ENCODE results near the gene EED. TPM values are rescaled to one million over a fixed set of nuclear protein-coding genes. Genes with fewer than 3 reads are reported as not detected.

The EED gene
- total RNA-seq, 1 experiment from 2014 or later: 27.3 TPM

DNA sequence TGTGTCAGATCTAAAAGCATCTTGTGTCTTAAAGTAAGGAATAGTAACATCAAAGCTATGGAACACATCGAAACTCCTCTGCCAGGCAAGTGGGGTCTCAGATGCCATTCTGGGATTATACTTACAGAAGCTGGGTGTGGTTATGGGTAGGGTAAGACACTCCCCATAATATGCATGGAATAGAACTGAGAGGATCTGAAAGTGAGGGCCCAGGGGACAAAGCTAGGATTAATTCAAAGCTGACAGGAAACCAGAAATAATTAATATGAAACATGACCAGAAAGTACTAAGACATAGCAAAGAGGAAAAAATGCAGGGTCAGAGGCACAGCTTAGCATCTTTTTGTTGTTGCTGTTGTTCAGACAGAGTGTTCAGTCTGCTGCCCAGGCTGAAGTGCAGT lies 40.2 kb upstream of the EED start:
- no peak overlapping the region for H3K27ac Mint-ChIP-seq
- peaks cover 4% of the 10 kb centered on the region for H3K27me3 Mint-ChIP-seq (ENCODE audit: low read depth)
- TF ChIP-seq CREM (CRISPR knock-in tag; IDR thresholded peaks at IDR 0.05) (no peak), ZNF263 (CRISPR knock-in tag; IDR thresholded peaks at IDR 0.05; ENCODE audit: low read depth) (no peak), CREB1 (CRISPR knock-in tag; IDR thresholded peaks at IDR 0.05) (no peak), TCF7 (CRISPR knock-in tag; IDR thresholded peaks at IDR 0.05; ENCODE audit: low read depth) (no peak), ZNF138 (CRISPR knock-in tag; conservative IDR thresholded peaks at IDR 0.05) (no peak), RORB (CRISPR knock-in tag; IDR thresholded peaks at IDR 0.05) (no peak), ETV6 (CRISPR knock-in tag; IDR thresholded peaks at IDR 0.05) (no peak), ATF1 (CRISPR knock-in tag; IDR thresholded peaks at IDR 0.05) (no peak), TP53 (CRISPR knock-in tag; IDR thresholded peaks at IDR 0.05) (no peak)
- TF ChIP-seq, protein P1, sequence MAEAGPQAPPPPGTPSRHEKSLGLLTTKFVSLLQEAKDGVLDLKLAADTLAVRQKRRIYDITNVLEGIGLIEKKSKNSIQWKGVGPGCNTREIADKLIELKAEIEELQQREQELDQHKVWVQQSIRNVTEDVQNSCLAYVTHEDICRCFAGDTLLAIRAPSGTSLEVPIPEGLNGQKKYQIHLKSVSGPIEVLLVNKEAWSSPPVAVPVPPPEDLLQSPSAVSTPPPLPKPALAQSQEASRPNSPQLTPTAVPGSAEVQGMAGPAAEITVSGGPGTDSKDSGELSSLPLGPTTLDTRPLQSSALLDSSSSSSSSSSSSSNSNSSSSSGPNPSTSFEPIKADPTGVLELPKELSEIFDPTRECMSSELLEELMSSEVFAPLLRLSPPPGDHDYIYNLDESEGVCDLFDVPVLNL (CRISPR knock-in tag; IDR thresholded peaks at IDR 0.05; ENCODE audit: borderline replicate concordance, low read depth): no peak
- TF ChIP-seq, protein P2, sequence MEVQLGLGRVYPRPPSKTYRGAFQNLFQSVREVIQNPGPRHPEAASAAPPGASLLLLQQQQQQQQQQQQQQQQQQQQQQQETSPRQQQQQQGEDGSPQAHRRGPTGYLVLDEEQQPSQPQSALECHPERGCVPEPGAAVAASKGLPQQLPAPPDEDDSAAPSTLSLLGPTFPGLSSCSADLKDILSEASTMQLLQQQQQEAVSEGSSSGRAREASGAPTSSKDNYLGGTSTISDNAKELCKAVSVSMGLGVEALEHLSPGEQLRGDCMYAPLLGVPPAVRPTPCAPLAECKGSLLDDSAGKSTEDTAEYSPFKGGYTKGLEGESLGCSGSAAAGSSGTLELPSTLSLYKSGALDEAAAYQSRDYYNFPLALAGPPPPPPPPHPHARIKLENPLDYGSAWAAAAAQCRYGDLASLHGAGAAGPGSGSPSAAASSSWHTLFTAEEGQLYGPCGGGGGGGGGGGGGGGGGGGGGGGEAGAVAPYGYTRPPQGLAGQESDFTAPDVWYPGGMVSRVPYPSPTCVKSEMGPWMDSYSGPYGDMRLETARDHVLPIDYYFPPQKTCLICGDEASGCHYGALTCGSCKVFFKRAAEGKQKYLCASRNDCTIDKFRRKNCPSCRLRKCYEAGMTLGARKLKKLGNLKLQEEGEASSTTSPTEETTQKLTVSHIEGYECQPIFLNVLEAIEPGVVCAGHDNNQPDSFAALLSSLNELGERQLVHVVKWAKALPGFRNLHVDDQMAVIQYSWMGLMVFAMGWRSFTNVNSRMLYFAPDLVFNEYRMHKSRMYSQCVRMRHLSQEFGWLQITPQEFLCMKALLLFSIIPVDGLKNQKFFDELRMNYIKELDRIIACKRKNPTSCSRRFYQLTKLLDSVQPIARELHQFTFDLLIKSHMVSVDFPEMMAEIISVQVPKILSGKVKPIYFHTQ (CRISPR knock-in tag; IDR thresholded peaks at IDR 0.05): no peak
- TF ChIP-seq, protein P3, sequence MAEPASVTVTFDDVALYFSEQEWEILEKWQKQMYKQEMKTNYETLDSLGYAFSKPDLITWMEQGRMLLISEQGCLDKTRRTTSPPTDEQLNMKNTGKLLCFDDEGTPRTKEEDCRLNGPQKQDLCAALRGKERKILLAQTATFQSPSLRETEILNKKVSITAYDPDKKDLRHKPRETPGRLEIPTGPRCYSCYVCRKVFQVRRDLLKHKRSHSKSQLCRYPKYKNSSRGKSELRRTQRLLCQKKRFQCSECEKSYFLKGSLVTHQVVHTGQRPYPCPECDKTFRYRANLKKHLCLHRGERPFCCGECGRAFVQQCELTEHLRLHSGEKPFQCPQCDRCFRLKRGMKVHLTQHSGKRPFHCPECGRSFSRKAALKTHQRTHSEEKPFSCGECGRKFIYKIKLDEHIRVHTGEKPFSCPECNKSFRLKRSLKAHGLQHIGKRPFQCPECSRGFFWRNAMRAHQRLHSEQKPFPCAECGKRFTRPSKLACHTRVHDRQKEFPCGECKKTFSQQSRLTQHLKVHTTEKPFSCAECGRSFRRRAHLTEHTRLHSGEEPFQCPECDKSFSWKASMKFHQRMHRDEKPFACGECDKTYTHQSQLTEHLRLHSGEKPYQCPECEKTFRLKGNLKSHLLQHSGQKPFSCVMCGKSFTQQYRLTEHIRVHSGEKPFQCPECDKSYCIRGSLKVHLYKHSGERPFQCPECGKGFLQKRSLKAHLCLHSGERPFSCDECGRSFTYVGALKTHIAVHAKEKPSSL (CRISPR knock-in tag; conservative IDR thresholded peaks at IDR 0.05): no peak
- TF ChIP-seq, protein P4, sequence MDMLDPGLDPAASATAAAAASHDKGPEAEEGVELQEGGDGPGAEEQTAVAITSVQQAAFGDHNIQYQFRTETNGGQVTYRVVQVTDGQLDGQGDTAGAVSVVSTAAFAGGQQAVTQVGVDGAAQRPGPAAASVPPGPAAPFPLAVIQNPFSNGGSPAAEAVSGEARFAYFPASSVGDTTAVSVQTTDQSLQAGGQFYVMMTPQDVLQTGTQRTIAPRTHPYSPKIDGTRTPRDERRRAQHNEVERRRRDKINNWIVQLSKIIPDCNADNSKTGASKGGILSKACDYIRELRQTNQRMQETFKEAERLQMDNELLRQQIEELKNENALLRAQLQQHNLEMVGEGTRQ (CRISPR knock-in tag; IDR thresholded peaks at IDR 0.05): no peak
- TF ChIP-seq, protein P5, sequence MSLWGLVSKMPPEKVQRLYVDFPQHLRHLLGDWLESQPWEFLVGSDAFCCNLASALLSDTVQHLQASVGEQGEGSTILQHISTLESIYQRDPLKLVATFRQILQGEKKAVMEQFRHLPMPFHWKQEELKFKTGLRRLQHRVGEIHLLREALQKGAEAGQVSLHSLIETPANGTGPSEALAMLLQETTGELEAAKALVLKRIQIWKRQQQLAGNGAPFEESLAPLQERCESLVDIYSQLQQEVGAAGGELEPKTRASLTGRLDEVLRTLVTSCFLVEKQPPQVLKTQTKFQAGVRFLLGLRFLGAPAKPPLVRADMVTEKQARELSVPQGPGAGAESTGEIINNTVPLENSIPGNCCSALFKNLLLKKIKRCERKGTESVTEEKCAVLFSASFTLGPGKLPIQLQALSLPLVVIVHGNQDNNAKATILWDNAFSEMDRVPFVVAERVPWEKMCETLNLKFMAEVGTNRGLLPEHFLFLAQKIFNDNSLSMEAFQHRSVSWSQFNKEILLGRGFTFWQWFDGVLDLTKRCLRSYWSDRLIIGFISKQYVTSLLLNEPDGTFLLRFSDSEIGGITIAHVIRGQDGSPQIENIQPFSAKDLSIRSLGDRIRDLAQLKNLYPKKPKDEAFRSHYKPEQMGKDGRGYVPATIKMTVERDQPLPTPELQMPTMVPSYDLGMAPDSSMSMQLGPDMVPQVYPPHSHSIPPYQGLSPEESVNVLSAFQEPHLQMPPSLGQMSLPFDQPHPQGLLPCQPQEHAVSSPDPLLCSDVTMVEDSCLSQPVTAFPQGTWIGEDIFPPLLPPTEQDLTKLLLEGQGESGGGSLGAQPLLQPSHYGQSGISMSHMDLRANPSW (CRISPR knock-in tag; conservative IDR thresholded peaks at IDR 0.05; ENCODE audit: low read depth): no peak
- TF ChIP-seq, protein P6, sequence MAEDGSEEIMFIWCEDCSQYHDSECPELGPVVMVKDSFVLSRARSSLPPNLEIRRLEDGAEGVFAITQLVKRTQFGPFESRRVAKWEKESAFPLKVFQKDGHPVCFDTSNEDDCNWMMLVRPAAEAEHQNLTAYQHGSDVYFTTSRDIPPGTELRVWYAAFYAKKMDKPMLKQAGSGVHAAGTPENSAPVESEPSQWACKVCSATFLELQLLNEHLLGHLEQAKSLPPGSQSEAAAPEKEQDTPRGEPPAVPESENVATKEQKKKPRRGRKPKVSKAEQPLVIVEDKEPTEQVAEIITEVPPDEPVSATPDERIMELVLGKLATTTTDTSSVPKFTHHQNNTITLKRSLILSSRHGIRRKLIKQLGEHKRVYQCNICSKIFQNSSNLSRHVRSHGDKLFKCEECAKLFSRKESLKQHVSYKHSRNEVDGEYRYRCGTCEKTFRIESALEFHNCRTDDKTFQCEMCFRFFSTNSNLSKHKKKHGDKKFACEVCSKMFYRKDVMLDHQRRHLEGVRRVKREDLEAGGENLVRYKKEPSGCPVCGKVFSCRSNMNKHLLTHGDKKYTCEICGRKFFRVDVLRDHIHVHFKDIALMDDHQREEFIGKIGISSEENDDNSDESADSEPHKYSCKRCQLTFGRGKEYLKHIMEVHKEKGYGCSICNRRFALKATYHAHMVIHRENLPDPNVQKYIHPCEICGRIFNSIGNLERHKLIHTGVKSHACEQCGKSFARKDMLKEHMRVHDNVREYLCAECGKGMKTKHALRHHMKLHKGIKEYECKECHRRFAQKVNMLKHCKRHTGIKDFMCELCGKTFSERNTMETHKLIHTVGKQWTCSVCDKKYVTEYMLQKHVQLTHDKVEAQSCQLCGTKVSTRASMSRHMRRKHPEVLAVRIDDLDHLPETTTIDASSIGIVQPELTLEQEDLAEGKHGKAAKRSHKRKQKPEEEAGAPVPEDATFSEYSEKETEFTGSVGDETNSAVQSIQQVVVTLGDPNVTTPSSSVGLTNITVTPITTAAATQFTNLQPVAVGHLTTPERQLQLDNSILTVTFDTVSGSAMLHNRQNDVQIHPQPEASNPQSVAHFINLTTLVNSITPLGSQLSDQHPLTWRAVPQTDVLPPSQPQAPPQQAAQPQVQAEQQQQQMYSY (CRISPR knock-in tag; IDR thresholded peaks at IDR 0.05): no peak
- H3K9me3 Mint-ChIP-seq: no peaks in the 10 kb centered on the region
- H3K36me3 Mint-ChIP-seq: no peaks in the 10 kb centered on the region
- ATAC-seq: no peak
- no peak overlapping the region for H3K4me3 Mint-ChIP-seq
- no peaks in the 10 kb centered on the region for H3K4me1 Mint-ChIP-seq
- no peak for DNase-seq (ENCODE audit: low spot score)
- POLR2A ChIA-PET: no interaction called here
- CTCF ChIA-PET: interaction anchor here (0.6 to 1.6 kb wide), 3 partner anchors 11 to 135 kb away, joined by 3 to 9 read pairs (median 6); no protein-coding TSS in a partner anchor
